Right ventricle myocardium superior (tissue), 1 donor: Measurements from ENCODE around the gene BOLL. TPM values are rescaled to one million over a fixed set of nuclear protein-coding genes. Genes with fewer than 3 reads are reported as not detected.

ENCODE experiments used
- total RNA-seq: library from RNA; stranded (reverse); fragmentation: NEBNext Ultra II Directional; extraction: Animal tissue kit (Norgen Biotek cat#: 25700); gene quantifications from one replicate; pipeline ENCODE4 v1.2.1, GENCODE V29; 2021
- donor health status: DM: no; HTN: yes; CAD: no; lungs with severe emphysema.

Gene BOLL
- total RNA-seq, 1 donor from 2014 or later = not detected

Other genes starting within 250 kb of the BOLL start
- gene RFTN2, start 109.7 kb downstream of the BOLL start, total RNA-seq = 4.4 TPM
- 6.6 TPM for gene MARS2, start 80.0 kb downstream of the BOLL start, total RNA-seq
- gene PLCL1, start 19.3 kb upstream of the BOLL start, total RNA-seq = 93.3 TPM